HepG2 (cell line): Measurements from ENCODE around the gene YEATS2. TPM values are rescaled to one million over a fixed set of nuclear protein-coding genes. Genes with fewer than 3 reads are reported as not detected.

Experiments
- CBFB ChIP-seq: sonication (generic); formaldehyde crosslinking; IDR thresholded peaks from 2 replicates; pipeline ENCODE4 v1.4.0; 2020; ENCODE audit warnings: missing genetic modification reagents
- EHMT2 ChIP-seq: fragments of 200-600 bp; sonication (generic); IDR thresholded peaks from 2 replicates; pipeline ENCODE4 v1.7.0; 2017; ENCODE audit warnings: antibody characterized with exemption, low read depth, low read length, borderline replicate concordance
- FOXA1 ChIP-seq, 2 experiments: fragments of 450-650 bp in 1 of 2; sonication (generic) in 1 of 2; formaldehyde crosslinking in 1 of 2; IDR thresholded peaks; 2 replicates each; pipeline versions ENCODE4 v1.4.0 to v1.6.1; 2016 to 2020; ENCODE audit warnings: missing genetic modification reagents in 1 of 2
- HNRNPH1 ChIP-seq: fragments of 200-400 bp; formaldehyde crosslinking; optimal IDR thresholded peaks from 2 replicates; pipeline ENCODE3; 2017; ENCODE audit warnings: mild to moderate bottlenecking, low read depth, low read length
- HNRNPL ChIP-seq: fragments of 200-400 bp; formaldehyde crosslinking; IDR thresholded peaks from 2 replicates; pipeline ENCODE4 v1.6.1; 2017; ENCODE audit warnings: mild to moderate bottlenecking, low read depth, low read length
- KDM5B ChIP-seq: sonication (generic); formaldehyde crosslinking; IDR thresholded peaks from 2 replicates; pipeline ENCODE4 v1.4.0; 2020; ENCODE audit warnings: missing genetic modification reagents, mild to moderate bottlenecking, borderline replicate concordance
- MAZ ChIP-seq, 2 experiments: sonication (generic) in 1 of 2; formaldehyde crosslinking in 1 of 2; IDR thresholded peaks; 2 replicates each; pipeline versions ENCODE4 v1.5.0 to v1.6.1; 2012 to 2020; ENCODE audit warnings: low read depth in 2 of 2, mild to moderate bottlenecking in 2 of 2, borderline replicate concordance in 1 of 2, improper control_type of control experiment in 1 of 2, low read length in 1 of 2, missing genetic modification reagents in 1 of 2, moderate library complexity in 1 of 2
- MIER2 ChIP-seq: IDR thresholded peaks from 2 replicates; pipeline ENCODE4 v1.6.1; 2016; ENCODE audit warnings: missing biosample characterization, missing genetic modification reagents
- SMAD3 ChIP-seq: sonication (generic); formaldehyde crosslinking; IDR thresholded peaks from 2 replicates; pipeline ENCODE4 v1.4.0; 2020; ENCODE audit warnings: missing genetic modification reagents
- SRY ChIP-seq: sonication (generic); formaldehyde crosslinking; IDR thresholded peaks from 2 replicates; pipeline ENCODE4 v1.8.0; 2022; ENCODE audit warnings: mild to moderate bottlenecking, missing genetic modification reagents
- ZBTB3 ChIP-seq: sonication (generic); formaldehyde crosslinking; IDR thresholded peaks from 2 replicates; pipeline ENCODE4 v1.4.0; 2020; ENCODE audit warnings: low read depth, mild to moderate bottlenecking, moderate library complexity, missing genetic modification reagents, borderline replicate concordance
- ZNF512B ChIP-seq: sonication (generic); formaldehyde crosslinking; IDR thresholded peaks from 2 replicates; pipeline ENCODE4 v1.5.1; 2020; ENCODE audit warnings: missing genetic modification reagents, mild to moderate bottlenecking, borderline replicate concordance
- ZNF569 ChIP-seq: sonication (generic); formaldehyde crosslinking; IDR thresholded peaks from 2 replicates; pipeline ENCODE4 v1.5.0; 2020; ENCODE audit warnings: mild to moderate bottlenecking, missing genetic modification reagents, moderate library complexity, borderline replicate concordance
- ZSCAN9 ChIP-seq: IDR thresholded peaks from 2 replicates; pipeline ENCODE4 v1.6.1; 2016; ENCODE audit warnings: borderline replicate concordance
- polyA plus RNA-seq, 8 experiments: library from polyadenylated mRNA; depleted of rRNA in 3 of 8; stranded (reverse) in 7 of 8; unstranded in 1 of 8; fragments of >200 nt; fragmentation: Illumina TruSeq in 4 of 8; extraction: Trizol in 4 of 8; gene quantifications; 2 replicates each; pipeline versions ENCODE4 v1.2.1 to v1.2.3, GENCODE V29; 2011 to 2016; ENCODE audit warnings: low read depth in 4 of 8, missing spikeins in 1 of 8, mixed read lengths in 1 of 8; ENCODE audit not compliant: insufficient read depth in 1 of 8
- total RNA-seq, 5 experiments: library from RNA; depleted of rRNA; stranded (reverse); fragments of >200 nt; fragmentation: Illumina TruSeq; extraction: Trizol; gene quantifications; 2 replicates each; pipeline ENCODE4 v1.2.3, GENCODE V29; 2016; ENCODE audit warnings: low read depth in 1 of 5
- TF ChIP-seq, protein P1 (sequence below): IDR thresholded peaks from 2 replicates; pipeline ENCODE4 v1.6.1; 2018; ENCODE audit warnings: missing genetic modification reagents, mild to moderate bottlenecking, missing compliant biosample characterization
- TF ChIP-seq, protein P2 (sequence below): sonication (generic); formaldehyde crosslinking; IDR thresholded peaks from 2 replicates; pipeline ENCODE4 v1.8.0; 2022; ENCODE audit warnings: mild to moderate bottlenecking, missing genetic modification reagents, moderate library complexity
- TF ChIP-seq, protein P3 (sequence below): sonication (generic); formaldehyde crosslinking; IDR thresholded peaks from 2 replicates; pipeline ENCODE4 v1.5.1; 2020; ENCODE audit warnings: missing genetic modification reagents, mild to moderate bottlenecking, borderline replicate concordance
- TF ChIP-seq, protein P4 (sequence below): sonication (generic); formaldehyde crosslinking; IDR thresholded peaks from 2 replicates; pipeline ENCODE4 v1.4.0; 2020; ENCODE audit warnings: mild to moderate bottlenecking, missing genetic modification reagents

YEATS2 gene
- total and polyA plus RNA-seq, 2 of the 13 experiments (the other 11 are each of a cell fraction or from before 2014, with no cell fraction given), result 18.6 to 33.7 TPM

GRCh38 chr3:183697610-183698317 is at the start of gene YEATS2 (continued):
- TF ChIP-seq KDM5B (CRISPR knock-in tag), result peak; percentile 87; the same call in 1 of the 2 replicates
- TF ChIP-seq, protein P1, sequence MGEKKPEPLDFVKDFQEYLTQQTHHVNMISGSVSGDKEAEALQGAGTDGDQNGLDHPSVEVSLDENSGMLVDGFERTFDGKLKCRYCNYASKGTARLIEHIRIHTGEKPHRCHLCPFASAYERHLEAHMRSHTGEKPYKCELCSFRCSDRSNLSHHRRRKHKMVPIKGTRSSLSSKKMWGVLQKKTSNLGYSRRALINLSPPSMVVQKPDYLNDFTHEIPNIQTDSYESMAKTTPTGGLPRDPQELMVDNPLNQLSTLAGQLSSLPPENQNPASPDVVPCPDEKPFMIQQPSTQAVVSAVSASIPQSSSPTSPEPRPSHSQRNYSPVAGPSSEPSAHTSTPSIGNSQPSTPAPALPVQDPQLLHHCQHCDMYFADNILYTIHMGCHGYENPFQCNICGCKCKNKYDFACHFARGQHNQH (CRISPR knock-in tag), result no peak
- TF ChIP-seq FOXA1 (IDR thresholded peaks at IDR 0.05), result no peak
- no peak for TF ChIP-seq FOXA1 (CRISPR knock-in tag; IDR thresholded peaks at IDR 0.05)
- no peak for TF ChIP-seq HNRNPH1
- TF ChIP-seq, protein P2, sequence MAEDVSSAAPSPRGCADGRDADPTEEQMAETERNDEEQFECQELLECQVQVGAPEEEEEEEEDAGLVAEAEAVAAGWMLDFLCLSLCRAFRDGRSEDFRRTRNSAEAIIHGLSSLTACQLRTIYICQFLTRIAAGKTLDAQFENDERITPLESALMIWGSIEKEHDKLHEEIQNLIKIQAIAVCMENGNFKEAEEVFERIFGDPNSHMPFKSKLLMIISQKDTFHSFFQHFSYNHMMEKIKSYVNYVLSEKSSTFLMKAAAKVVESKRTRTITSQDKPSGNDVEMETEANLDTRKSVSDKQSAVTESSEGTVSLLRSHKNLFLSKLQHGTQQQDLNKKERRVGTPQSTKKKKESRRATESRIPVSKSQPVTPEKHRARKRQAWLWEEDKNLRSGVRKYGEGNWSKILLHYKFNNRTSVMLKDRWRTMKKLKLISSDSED (CRISPR knock-in tag), result peak; percentile 70; the same call in 1 of the 2 replicates
- TF ChIP-seq CBFB (CRISPR knock-in tag), result no peak; the same call in 1 of the 2 replicates
- TF ChIP-seq EHMT2, result no peak
- TF ChIP-seq ZNF569 (CRISPR knock-in tag), result no peak
- TF ChIP-seq ZSCAN9 (CRISPR knock-in tag), result no peak
- no peak for TF ChIP-seq ZNF512B (CRISPR knock-in tag)
- TF ChIP-seq SRY (CRISPR knock-in tag), result no peak; the same call in 1 of the 2 replicates
- TF ChIP-seq, protein P3, sequence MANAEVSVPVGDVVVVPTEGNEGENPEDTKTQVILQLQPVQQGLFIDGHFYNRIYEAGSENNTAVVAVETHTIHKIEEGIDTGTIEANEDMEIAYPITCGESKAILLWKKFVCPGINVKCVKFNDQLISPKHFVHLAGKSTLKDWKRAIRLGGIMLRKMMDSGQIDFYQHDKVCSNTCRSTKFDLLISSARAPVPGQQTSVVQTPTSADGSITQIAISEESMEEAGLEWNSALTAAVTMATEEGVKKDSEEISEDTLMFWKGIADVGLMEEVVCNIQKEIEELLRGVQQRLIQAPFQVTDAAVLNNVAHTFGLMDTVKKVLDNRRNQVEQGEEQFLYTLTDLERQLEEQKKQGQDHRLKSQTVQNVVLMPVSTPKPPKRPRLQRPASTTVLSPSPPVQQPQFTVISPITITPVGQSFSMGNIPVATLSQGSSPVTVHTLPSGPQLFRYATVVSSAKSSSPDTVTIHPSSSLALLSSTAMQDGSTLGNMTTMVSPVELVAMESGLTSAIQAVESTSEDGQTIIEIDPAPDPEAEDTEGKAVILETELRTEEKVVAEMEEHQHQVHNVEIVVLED (CRISPR knock-in tag), result 0 out of 2 replicates have a peak, but pooled peaks have one; percentile 24
- no peak; the same call in 1 of the 2 replicates for TF ChIP-seq SMAD3 (CRISPR knock-in tag)
- TF ChIP-seq MIER2 (CRISPR knock-in tag), result no peak
- TF ChIP-seq MAZ (IDR thresholded peaks at IDR 0.05; ENCODE audit: borderline replicate concordance, low read depth, low read length), result 0 out of 2 replicates have a peak, but pooled peaks have one; percentile 12
- peak; percentile 87 for TF ChIP-seq MAZ (CRISPR knock-in tag; IDR thresholded peaks at IDR 0.05; ENCODE audit: low read depth)
- TF ChIP-seq HNRNPL, result 0 out of 2 replicates have a peak, but pooled peaks have one; percentile 26
- TF ChIP-seq ZBTB3 (CRISPR knock-in tag), result no peak
- TF ChIP-seq, protein P4, sequence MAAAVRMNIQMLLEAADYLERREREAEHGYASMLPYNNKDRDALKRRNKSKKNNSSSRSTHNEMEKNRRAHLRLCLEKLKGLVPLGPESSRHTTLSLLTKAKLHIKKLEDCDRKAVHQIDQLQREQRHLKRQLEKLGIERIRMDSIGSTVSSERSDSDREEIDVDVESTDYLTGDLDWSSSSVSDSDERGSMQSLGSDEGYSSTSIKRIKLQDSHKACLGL (CRISPR knock-in tag), result peak; percentile 35; the same call in 1 of the 2 replicates
